HepG2 (cell line): ENCODE measurements around the gene CDK6. TPM values are rescaled to one million over a fixed set of nuclear protein-coding genes. Genes with fewer than 3 reads are reported as not detected.

ENCODE experiments used
- AGO2 ChIP-seq: fragments of 200-400 bp; formaldehyde crosslinking; optimal IDR thresholded peaks from 2 replicates; pipeline ENCODE3; 2017; ENCODE audit warnings: mild to moderate bottlenecking, low read depth, low read length, moderate library complexity
- ELF1 ChIP-seq: sonication (generic); formaldehyde crosslinking; IDR thresholded peaks from 2 replicates; pipeline ENCODE4 v1.4.0; 2020; ENCODE audit warnings: missing genetic modification reagents
- FOXP1 ChIP-seq, 2 experiments: fragments of 450-650 bp in 1 of 2; IDR thresholded peaks; 2 replicates each; pipeline ENCODE4 v1.6.1; 2017 to 2018; ENCODE audit warnings: antibody characterized with exemption in 1 of 2
- HOMEZ ChIP-seq: IDR thresholded peaks from 2 replicates; pipeline ENCODE4 v1.6.1; 2016; ENCODE audit warnings: low read depth
- KDM2A ChIP-seq: sonication (generic); formaldehyde crosslinking; IDR thresholded peaks from 2 replicates; pipeline ENCODE4 v1.4.0; 2020; ENCODE audit warnings: low read depth, missing genetic modification reagents, borderline replicate concordance
- MNT ChIP-seq: fragments of 450-650 bp; IDR thresholded peaks from 2 replicates; pipeline ENCODE4 v1.6.1; 2016
- NCOA2 ChIP-seq: sonication (generic); formaldehyde crosslinking; IDR thresholded peaks from 2 replicates; pipeline ENCODE4 v1.8.0; 2022; ENCODE audit warnings: inconsistent platforms
- NFE2L2 ChIP-seq: fragments of 150-350 bp; IDR thresholded peaks from 2 replicates; pipeline ENCODE4 v1.6.1; 2014; ENCODE audit warnings: low read length
- NR2F6 ChIP-seq, 2 experiments: IDR thresholded peaks; 2 replicates each; pipeline ENCODE4 v1.6.1; 2016; ENCODE audit warnings: antibody characterized with exemption in 1 of 2, mild to moderate bottlenecking in 1 of 2
- RARA ChIP-seq: IDR thresholded peaks from 2 replicates; pipeline ENCODE4 v1.6.1; 2016; ENCODE audit warnings: missing genetic modification reagents, missing compliant biosample characterization
- SOX5 ChIP-seq: IDR thresholded peaks from 2 replicates; pipeline ENCODE4 v1.6.1; 2016; ENCODE audit warnings: borderline replicate concordance
- SOX6 ChIP-seq, 2 experiments: fragments of 450-650 bp in 1 of 2; sonication (generic) in 1 of 2; formaldehyde crosslinking in 1 of 2; IDR thresholded peaks; 2 replicates each; pipeline versions ENCODE4 v1.4.0 to v1.6.1; 2017 to 2020; ENCODE audit warnings: antibody characterized with exemption in 1 of 2, mild to moderate bottlenecking in 1 of 2, missing genetic modification reagents in 1 of 2
- TGIF2 ChIP-seq: IDR thresholded peaks from 2 replicates; pipeline ENCODE4 v1.6.1; 2016; ENCODE audit warnings: control low read depth, missing compliant biosample characterization
- ZNF318 ChIP-seq: sonication (generic); formaldehyde crosslinking; IDR thresholded peaks from 2 replicates; pipeline ENCODE4 v1.4.0; 2020; ENCODE audit warnings: mild to moderate bottlenecking, missing genetic modification reagents
- ZNF382 ChIP-seq: sonication (generic); formaldehyde crosslinking; IDR thresholded peaks from 2 replicates; pipeline ENCODE4 v1.5.0; 2020; ENCODE audit warnings: missing genetic modification reagents, mild to moderate bottlenecking, borderline replicate concordance
- ZNF558 ChIP-seq: sonication (generic); formaldehyde crosslinking; IDR thresholded peaks from 2 replicates; pipeline ENCODE4 v1.9.0; 2022; ENCODE audit warnings: mild to moderate bottlenecking, missing genetic modification reagents, borderline replicate concordance
- ZNF740 ChIP-seq: sonication (generic); formaldehyde crosslinking; IDR thresholded peaks from 2 replicates; pipeline ENCODE4 v1.4.0; 2020; ENCODE audit warnings: missing genetic modification reagents
- ZNF768 ChIP-seq: sonication (generic); formaldehyde crosslinking; IDR thresholded peaks from 2 replicates; pipeline ENCODE4 v1.4.0; 2020; ENCODE audit warnings: missing genetic modification reagents
- polyA plus RNA-seq, 8 experiments: library from polyadenylated mRNA; depleted of rRNA in 3 of 8; stranded (reverse) in 7 of 8; unstranded in 1 of 8; fragments of >200 nt; fragmentation: Illumina TruSeq in 4 of 8; extraction: Trizol in 4 of 8; gene quantifications; 2 replicates each; pipeline versions ENCODE4 v1.2.1 to v1.2.3, GENCODE V29; 2011 to 2016; ENCODE audit warnings: low read depth in 4 of 8, missing spikeins in 1 of 8, mixed read lengths in 1 of 8; ENCODE audit not compliant: insufficient read depth in 1 of 8
- total RNA-seq, 5 experiments: library from RNA; depleted of rRNA; stranded (reverse); fragments of >200 nt; fragmentation: Illumina TruSeq; extraction: Trizol; gene quantifications; 2 replicates each; pipeline ENCODE4 v1.2.3, GENCODE V29; 2016; ENCODE audit warnings: low read depth in 1 of 5

Gene CDK6
- total and polyA plus RNA-seq, 2 of the 13 experiments (the other 11 are each of a cell fraction or from before 2014, with no cell fraction given): 34.6 to 90.8 TPM

- TF ChIP-seq NCOA2 (peak; percentile 7; the same call in 1 of the 2 replicates), SOX5 (peak; percentile 36; the same call in 1 of the 2 replicates), FOXP1 (IDR thresholded peaks at IDR 0.05) (peak; percentile 88), FOXP1 (CRISPR knock-in tag; IDR thresholded peaks at IDR 0.05) (peak; percentile 39; the same call in 1 of the 2 replicates), ELF1 (CRISPR knock-in tag) (peak; percentile 90), ZNF382 (CRISPR knock-in tag) (no peak), SOX6 (IDR thresholded peaks at IDR 0.05) (no peak), SOX6 (CRISPR knock-in tag; IDR thresholded peaks at IDR 0.05) (peak; percentile 41; the same call in 1 of the 2 replicates), NR2F6 (IDR thresholded peaks at IDR 0.05) (peak; percentile 48), NR2F6 (CRISPR knock-in tag; IDR thresholded peaks at IDR 0.05) (peak; percentile 53; the same call in 1 of the 2 replicates), TGIF2 (CRISPR knock-in tag) (peak; percentile 96), MNT (peak; percentile 79), ZNF318 (0 out of 2 replicates have a peak, but pooled peaks have one; percentile 26), ZNF558 (0 out of 2 replicates have a peak, but pooled peaks have one; percentile 50), AGO2 (peak; percentile 93), ZNF740 (CRISPR knock-in tag) (peak; percentile 40; the same call in 1 of the 2 replicates), HOMEZ (no peak), NFE2L2 (no peak), KDM2A (CRISPR knock-in tag) (0 out of 2 replicates have a peak, but pooled peaks have one; percentile 26), RARA (CRISPR knock-in tag) (peak; percentile 75), ZNF768 (CRISPR knock-in tag) (peak; percentile 46; the same call in 1 of the 2 replicates)
Measured at GRCh38 chr7:92835261-92835850, 1.0 kb downstream of the CDK6 start (continued).
